Measurements from ENCODE around the gene ARX.

Gene ARX

DNA sequence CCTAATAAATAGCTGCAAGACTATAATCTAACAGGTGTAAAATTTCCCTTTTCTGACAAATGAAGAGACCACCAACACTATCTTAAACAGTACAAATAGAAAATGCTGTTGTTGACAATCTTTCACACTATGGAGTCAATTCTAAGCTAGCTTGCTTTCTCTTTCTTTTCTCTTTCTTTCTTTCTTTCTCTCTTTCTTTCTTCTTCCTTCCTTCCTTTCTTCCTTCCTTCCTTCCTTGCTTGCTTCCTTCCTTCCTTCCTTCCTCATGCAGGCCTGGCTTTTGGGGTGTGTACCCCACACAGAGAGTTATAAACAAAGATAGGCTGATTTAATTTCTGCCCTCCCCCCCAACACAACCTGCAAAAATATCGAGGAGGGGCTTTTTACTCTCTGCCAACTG is 8.1 kb upstream of the ARX start:
- TF ChIP-seq, protein P1, sequence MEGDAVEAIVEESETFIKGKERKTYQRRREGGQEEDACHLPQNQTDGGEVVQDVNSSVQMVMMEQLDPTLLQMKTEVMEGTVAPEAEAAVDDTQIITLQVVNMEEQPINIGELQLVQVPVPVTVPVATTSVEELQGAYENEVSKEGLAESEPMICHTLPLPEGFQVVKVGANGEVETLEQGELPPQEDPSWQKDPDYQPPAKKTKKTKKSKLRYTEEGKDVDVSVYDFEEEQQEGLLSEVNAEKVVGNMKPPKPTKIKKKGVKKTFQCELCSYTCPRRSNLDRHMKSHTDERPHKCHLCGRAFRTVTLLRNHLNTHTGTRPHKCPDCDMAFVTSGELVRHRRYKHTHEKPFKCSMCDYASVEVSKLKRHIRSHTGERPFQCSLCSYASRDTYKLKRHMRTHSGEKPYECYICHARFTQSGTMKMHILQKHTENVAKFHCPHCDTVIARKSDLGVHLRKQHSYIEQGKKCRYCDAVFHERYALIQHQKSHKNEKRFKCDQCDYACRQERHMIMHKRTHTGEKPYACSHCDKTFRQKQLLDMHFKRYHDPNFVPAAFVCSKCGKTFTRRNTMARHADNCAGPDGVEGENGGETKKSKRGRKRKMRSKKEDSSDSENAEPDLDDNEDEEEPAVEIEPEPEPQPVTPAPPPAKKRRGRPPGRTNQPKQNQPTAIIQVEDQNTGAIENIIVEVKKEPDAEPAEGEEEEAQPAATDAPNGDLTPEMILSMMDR (IDR thresholded peaks at IDR 0.05; ENCODE audit: control insufficient read depth, insufficient read depth, low read depth, low read length, missing control alignments) = no peak
- DNase-seq (ENCODE audit: low read depth) = no peak
- H3K4me3 ChIP-seq (ENCODE audit: control insufficient read depth, low read depth, low read length) = no peak overlapping the region

DNA sequence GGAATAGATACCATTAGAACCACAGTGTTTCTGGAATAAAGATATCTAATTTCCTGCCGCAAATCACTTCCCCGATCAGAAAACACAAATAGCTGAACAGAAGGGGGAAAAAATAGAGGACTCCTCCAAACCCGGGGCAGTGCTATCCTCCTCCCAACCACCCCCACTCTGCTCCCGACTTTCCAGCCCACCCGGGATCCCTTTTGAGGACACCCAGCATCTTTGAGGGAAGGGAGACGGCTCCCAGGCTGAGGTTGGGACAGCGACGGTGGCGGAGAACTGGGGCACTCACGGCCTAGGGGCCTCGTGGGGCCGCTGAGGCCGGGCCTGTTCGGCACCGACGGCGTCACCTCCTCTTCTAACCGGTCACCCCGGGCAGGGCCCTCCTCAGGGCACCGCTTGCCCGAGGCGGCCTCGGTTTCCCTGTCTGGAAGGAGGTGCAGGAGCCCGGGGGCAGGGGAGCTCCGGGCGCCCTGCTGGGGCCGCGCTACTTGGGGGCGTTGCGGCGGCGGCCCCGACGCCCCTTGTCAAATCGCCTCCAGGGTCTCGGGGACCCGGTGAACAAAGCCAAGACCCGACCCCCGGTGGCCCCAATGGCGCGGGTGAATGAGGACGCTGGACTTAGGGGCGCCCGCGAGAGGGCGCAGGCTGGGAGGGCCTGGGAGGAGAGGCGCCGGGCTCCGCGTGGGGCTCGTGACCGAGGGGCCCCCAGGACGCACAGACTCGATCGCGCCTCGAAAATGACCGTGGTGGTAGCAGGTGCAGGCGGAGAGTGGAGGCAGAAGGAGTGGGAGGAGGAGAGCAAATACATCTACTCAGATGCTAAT is 6.9 kb upstream of the ARX start:
- no peak for DNase-seq (ENCODE audit: low read depth)
- TF ChIP-seq, protein P1 (IDR thresholded peaks at IDR 0.05; ENCODE audit: control insufficient read depth, insufficient read depth, low read depth, low read length, missing control alignments) = no peak
- H3K4me3 ChIP-seq (ENCODE audit: control insufficient read depth, low read depth, low read length) = no peak overlapping the region

DNA sequence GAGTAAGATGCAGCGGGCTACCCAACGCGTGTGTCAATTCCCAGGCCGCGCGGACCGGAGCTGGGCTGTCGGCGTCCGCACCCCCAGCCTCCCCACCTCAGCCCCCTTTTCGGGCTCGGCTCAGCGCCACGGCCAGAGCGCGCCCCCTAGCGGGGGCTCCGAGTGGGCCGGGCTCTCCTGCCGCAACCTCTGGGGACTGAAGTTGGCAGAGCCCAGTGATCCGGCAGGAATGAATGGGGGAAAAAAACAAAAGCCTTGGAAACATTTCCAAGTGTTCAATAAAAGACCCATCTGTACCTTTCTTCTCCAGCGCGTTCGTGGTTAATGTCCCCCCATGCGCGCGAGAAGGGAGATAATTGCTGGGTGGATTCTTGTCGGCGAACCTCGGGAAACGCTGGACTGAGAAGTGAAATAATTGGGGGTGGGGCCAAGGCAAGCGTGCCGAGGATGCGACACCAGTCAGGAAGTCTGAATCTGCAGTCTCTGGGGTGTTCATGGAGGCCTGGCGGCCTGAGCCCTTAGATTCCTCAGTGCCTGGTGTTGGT is 5.2 kb upstream of the ARX start:
- H3K4me3 ChIP-seq (ENCODE audit: control insufficient read depth, low read depth, low read length) = no peak overlapping the region
- TF ChIP-seq, protein P1 (IDR thresholded peaks at IDR 0.05; ENCODE audit: control insufficient read depth, insufficient read depth, low read depth, low read length, missing control alignments) = peak; percentile 45
- no peak for DNase-seq (ENCODE audit: low read depth)

DNA sequence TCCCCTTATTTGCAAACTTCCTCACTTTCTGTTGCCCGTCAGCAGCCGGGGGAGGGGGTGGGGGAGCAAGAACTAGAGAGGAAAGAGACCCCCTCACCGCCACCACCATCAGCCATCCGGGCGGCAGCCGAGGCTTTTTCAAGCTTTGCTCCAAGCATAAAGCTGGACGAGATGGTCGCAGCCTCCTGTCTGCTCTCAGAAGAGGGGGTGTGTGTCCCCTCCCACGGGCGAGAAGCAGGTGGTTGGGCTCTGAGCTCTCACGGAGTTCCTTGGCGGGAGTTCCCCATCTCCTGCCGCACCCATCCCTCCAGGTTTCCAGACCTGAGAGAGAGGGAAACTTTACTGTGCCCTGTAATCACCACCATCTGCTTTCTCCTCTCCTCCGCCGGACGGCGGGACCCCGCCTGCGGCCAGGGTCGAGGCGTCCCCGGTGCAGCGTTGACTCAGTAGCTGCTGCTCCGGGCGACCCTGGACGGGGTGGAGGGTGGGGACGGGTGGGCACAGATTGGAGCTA is 4.7 kb upstream of the ARX start:
- H3K4me3 ChIP-seq (ENCODE audit: control insufficient read depth, low read depth, low read length) = no peak overlapping the region
- TF ChIP-seq, protein P1 (IDR thresholded peaks at IDR 0.05; ENCODE audit: control insufficient read depth, insufficient read depth, low read depth, low read length, missing control alignments) = no peak
- DNase-seq (ENCODE audit: low read depth) = no peak

DNA sequence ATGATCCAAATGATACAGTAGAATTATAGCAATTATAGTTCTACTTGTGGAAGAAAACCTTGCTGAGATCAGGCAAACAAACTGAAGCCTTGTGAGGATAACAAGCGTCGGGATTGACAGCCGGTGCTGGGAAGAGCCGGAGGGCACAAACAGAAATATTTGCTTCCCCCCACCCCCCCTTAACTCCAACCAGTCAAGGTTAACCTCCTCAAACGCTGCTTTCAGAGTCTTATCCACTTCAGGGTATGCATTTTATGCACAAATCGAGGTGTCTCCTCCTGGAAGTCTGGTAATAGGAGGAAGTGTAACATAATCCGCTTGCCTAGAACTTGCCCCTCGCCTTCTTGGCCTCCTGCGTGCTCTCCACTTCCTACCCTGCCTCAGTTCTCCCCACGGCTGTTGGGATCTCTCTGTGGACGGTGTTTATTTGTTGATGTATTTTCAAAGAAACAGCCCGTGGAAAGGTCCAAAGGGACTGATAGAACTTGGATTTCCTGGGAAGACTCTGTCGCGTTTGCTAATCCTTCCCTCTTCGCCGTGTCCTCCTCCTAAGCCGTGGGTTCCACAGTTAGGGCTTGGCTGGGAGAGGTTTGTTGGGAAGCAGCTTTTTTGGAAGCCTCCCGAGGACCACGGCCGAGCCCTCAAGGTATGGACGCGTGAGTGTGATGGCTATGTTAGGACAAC is 4.1 kb upstream of the ARX start:
- no peak overlapping the region for H3K4me3 ChIP-seq (ENCODE audit: control insufficient read depth, low read depth, low read length)
- no peak for DNase-seq (ENCODE audit: low read depth)
- TF ChIP-seq, protein P1 (IDR thresholded peaks at IDR 0.05; ENCODE audit: control insufficient read depth, insufficient read depth, low read depth, low read length, missing control alignments) = no peak

DNA sequence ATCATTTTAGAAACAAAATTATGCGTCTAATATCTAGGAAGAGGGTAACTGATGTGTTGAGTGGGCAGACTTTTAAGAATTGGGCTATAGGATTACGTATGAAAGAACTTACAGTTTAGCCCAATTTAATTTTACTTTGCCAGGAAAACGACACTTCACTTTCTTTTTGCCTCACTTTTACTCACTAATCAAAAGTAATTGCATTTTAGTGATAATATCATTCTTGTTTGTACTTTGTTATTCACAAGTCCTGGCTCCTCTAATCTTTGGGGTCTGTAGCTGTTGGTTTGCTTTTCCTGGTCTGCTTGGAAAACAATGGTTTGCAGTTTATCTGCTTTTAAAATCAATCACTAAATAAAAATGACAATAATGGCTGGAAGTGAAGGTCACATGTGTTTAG is 2.9 kb upstream of the ARX start:
- TF ChIP-seq, protein P1 (IDR thresholded peaks at IDR 0.05; ENCODE audit: control insufficient read depth, insufficient read depth, low read depth, low read length, missing control alignments) = no peak
- no peak for DNase-seq (ENCODE audit: low read depth)
- H3K4me3 ChIP-seq (ENCODE audit: control insufficient read depth, low read depth, low read length) = no peak overlapping the region

Data from AG09309 (cell line).